HG03108 (cell line): ENCODE results near the gene USP25.
"Not testable (repeated sequence)": the region's sequence is repeated elsewhere in the genome, so short reads cannot be mapped to it uniquely, and the experiment has no call there.

Source experiments
- ATAC-seq: cut with Tn5 transposase; IDR thresholded peaks from one replicate; pipeline ENCODE4 v1.9.1; 2021; ENCODE audit warnings: moderate library complexity; ENCODE audit not compliant: unreplicated experiment

The USP25 gene

GRCh38 chr21:15730484-15731242, 881 bp downstream of the USP25 start:
- ATAC-seq: peak; percentile 2

GRCh38 chr21:15731243-15731613, 1.4 kb downstream of the USP25 start:
- no peak for ATAC-seq

- ATAC-seq: peak; percentile 56
These were observed 2.7 kb downstream of the USP25 start for GRCh38 chr21:15732290-15732995.

- ATAC-seq: no peak
These were observed 3.2 kb downstream of the USP25 start for GRCh38 chr21:15732996-15733329.

- no peak for ATAC-seq
These were observed 5.6 kb downstream of the USP25 start for GRCh38 chr21:15735409-15735808.

GRCh38 chr21:15735931-15736330, 6.1 kb downstream of the USP25 start:
- ATAC-seq: not testable (repeated sequence)

- ATAC-seq: not testable (repeated sequence)
These were observed 9.0 kb downstream of the USP25 start for GRCh38 chr21:15738779-15739178.

- no peak for ATAC-seq
These were observed 10.6 kb downstream of the USP25 start for GRCh38 chr21:15740383-15740782.

GRCh38 chr21:15741510-15741909, 11.7 kb downstream of the USP25 start:
- no peak for ATAC-seq

GRCh38 chr21:15742052-15742670, 12.4 kb downstream of the USP25 start:
- ATAC-seq: no peak

- no peak for ATAC-seq
These were observed 12.9 kb downstream of the USP25 start for GRCh38 chr21:15742694-15743093.

GRCh38 chr21:15743593-15743992, 13.8 kb downstream of the USP25 start:
- no peak for ATAC-seq

- ATAC-seq: no peak
These were observed 15.1 kb downstream of the USP25 start for GRCh38 chr21:15744926-15745325.

- ATAC-seq: no peak
These were observed 18.8 kb downstream of the USP25 start for GRCh38 chr21:15748586-15748985.

- ATAC-seq: no peak
These were observed 19.5 kb downstream of the USP25 start for GRCh38 chr21:15749082-15749860.

- ATAC-seq: no peak
These were observed 20.0 kb downstream of the USP25 start for GRCh38 chr21:15749861-15750159.

GRCh38 chr21:15751037-15751436, 21.3 kb downstream of the USP25 start:
- no peak for ATAC-seq

- no peak for ATAC-seq
These were observed 21.8 kb downstream of the USP25 start for GRCh38 chr21:15751546-15751945.

GRCh38 chr21:15752763-15753407, 23.1 kb downstream of the USP25 start:
- ATAC-seq: no peak

- ATAC-seq: no peak
These were observed 24.0 kb downstream of the USP25 start for GRCh38 chr21:15753741-15754140.

- no peak for ATAC-seq
These were observed 24.9 kb downstream of the USP25 start for GRCh38 chr21:15754640-15755039.
